Kidney epithelial cell (primary cell): Measurements from ENCODE around the gene PI16. TPM values are rescaled to one million over a fixed set of nuclear protein-coding genes. Genes with fewer than 3 reads are reported as not detected.

Experiments used
- DNase-seq: peaks from one replicate; pipeline ENCODE4 v3.0.0-alpha.2; 2010; ENCODE audit warnings: low read depth
- H3K27me3 ChIP-seq: 2 replicates; pipeline ENCODE4 v1.6.0; 2011; ENCODE audit warnings: low read length; ENCODE audit not compliant: control insufficient read depth, insufficient read depth
- H3K36me3 ChIP-seq: 2 replicates; pipeline ENCODE4 v1.5.1; 2011; ENCODE audit warnings: low read length; ENCODE audit not compliant: control insufficient read depth, insufficient read depth
- H3K4me3 ChIP-seq: 2 replicates; pipeline ENCODE4 v1.5.1; 2011; ENCODE audit warnings: low read depth, mild to moderate bottlenecking, control low read depth, low read length
- CTCF ChIP-seq: IDR thresholded peaks from 2 replicates; pipeline ENCODE4 v1.5.1; 2011; ENCODE audit warnings: mild to moderate bottlenecking, moderate library complexity, low read length, control low read depth, inconsistent platforms; ENCODE audit not compliant: insufficient read depth, poor library complexity, severe bottlenecking
- total RNA-seq: library from RNA; depleted of rRNA; stranded (reverse); fragments of >200 nt; gene quantifications from 2 replicates; pipeline ENCODE4 v1.2.3, GENCODE V29; 2015

PI16 gene
- total RNA-seq, 1 donor from 2014 or later = not detected

- no peak for TF ChIP-seq CTCF
- Histone ChIP-seq H3K36me3 (no peaks in the 10 kb centered on the region), H3K4me3 (no peak overlapping the region), H3K27me3 (no peaks in the 10 kb centered on the region)
- DNase-seq = no peak
Observed at GRCh38 chr6:36920049-36920448, 34.5 kb upstream of the PI16 start.

GRCh38 chr6:36920546-36920945 is 34.0 kb upstream of the PI16 start:
- no peaks in the 10 kb centered on the region for H3K36me3 ChIP-seq
- no peak for TF ChIP-seq CTCF
- no peak for DNase-seq
- H3K27me3 ChIP-seq = no peaks in the 10 kb centered on the region
- no peak overlapping the region for H3K4me3 ChIP-seq

GRCh38 chr6:36924131-36924530 is 30.4 kb upstream of the PI16 start:
- no peak for DNase-seq
- H3K27me3 ChIP-seq = no peaks in the 10 kb centered on the region
- no peak overlapping the region for H3K4me3 ChIP-seq
- no peak for TF ChIP-seq CTCF
- peaks cover 1% of the 10 kb centered on the region for H3K36me3 ChIP-seq

- H3K36me3 ChIP-seq = peaks cover 1% of the 10 kb centered on the region
- no peak for TF ChIP-seq CTCF
- H3K4me3 ChIP-seq = no peak overlapping the region
- no peak for DNase-seq
- H3K27me3 ChIP-seq = no peaks in the 10 kb centered on the region
Observed at GRCh38 chr6:36924778-36925374, 29.7 kb upstream of the PI16 start.

GRCh38 chr6:36925809-36926208 is 28.7 kb upstream of the PI16 start:
- no peak for TF ChIP-seq CTCF
- DNase-seq = no peak
- Histone ChIP-seq H3K4me3 (no peak overlapping the region), H3K36me3 (peaks cover 1% of the 10 kb centered on the region), H3K27me3 (no peaks in the 10 kb centered on the region)
